ENCODE data around the gene KCNG2. TPM values are rescaled to one million over a fixed set of nuclear protein-coding genes. Genes with fewer than 3 reads are reported as not detected.

Gene KCNG2
- total and polyA plus RNA-seq, 2 of the 4 experiments (the other 2 are of a cell fraction): not detected

DNA sequence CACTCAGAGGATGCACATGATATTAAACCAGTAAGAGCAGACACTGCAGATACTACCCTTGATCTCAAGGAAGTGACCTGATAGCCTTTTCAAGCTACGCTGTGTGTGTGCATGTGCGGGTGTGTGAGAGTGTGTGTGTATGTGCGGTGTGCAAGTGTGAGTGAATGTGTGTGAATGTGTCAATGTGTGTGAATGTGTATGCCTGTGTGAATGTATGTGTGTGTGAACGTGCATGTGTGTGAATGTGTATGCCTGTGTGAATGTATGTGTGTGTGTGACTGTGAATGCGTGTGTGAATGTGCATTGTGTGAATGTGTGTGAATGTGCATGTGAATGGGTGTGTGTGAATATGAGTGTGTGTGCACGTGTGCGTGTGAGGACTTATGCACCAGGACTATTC, 53.8 kb downstream of the KCNG2 start:
- WGBS, 2 experiments (ENCODE audit: extremely low coverage in 2 of 2, insufficient read length in 1 of 2): 78% methylated on average over 7 of the region's 7 CpGs; no CpG with 5 or more reads in 1 of the 2 experiments

More for the DNA sequence above, 53.8 kb downstream of the KCNG2 start:
- H3K56ac ChIP-seq (ENCODE audit: extremely low read depth, insufficient read depth, low read length): no peak overlapping the region
- BruUV-seq (replicated peaks): no TSS peak
- H3K4me2 ChIP-seq (ENCODE audit: low read depth, low read length): no peak overlapping the region
- dilution Hi-C loops (cut with HindIII; ENCODE audit: low sequenced_read_pairs, unreplicated experiment): no loop called here
- H2AK5ac ChIP-seq (ENCODE audit: low read depth, low read length): peak overlapping the region; percentile 18; the same call in 1 of the 2 replicates
- no peaks in the 10 kb centered on the region for H4K20me1 ChIP-seq (ENCODE audit: insufficient read depth, low read length)
- no peak overlapping the region for H4K8ac ChIP-seq (ENCODE audit: low read depth in 2 of 2, low read length in 2 of 2)
- H3K36me3 ChIP-seq (ENCODE audit: control insufficient read depth, insufficient read depth, low read length): no peaks in the 10 kb centered on the region
- H3K9me1 ChIP-seq (ENCODE audit: insufficient read depth, low read length): peaks cover 11% of the 10 kb centered on the region
- no peak overlapping the region for H3K18ac ChIP-seq (ENCODE audit: low read depth, low read length)
- TF ChIP-seq BHLHE40 (IDR thresholded peaks at IDR 0.05; ENCODE audit: low read depth, low read length): no peak
- TF ChIP-seq RCOR1 (IDR thresholded peaks at IDR 0.05; ENCODE audit: insufficient replicate concordance, low read length): no peak
- no peak for TF ChIP-seq POLR2A (IDR thresholded peaks at IDR 0.05; ENCODE audit: low read depth, low read length)
- no peak for TF ChIP-seq RAD21 (IDR thresholded peaks at IDR 0.05; ENCODE audit: low read length)
- TF ChIP-seq RFX5 (IDR thresholded peaks at IDR 0.05; ENCODE audit: low read depth, low read length): no peak
- TF ChIP-seq CHD1 (IDR thresholded peaks at IDR 0.05; ENCODE audit: low read depth, low read length): no peak
- no peak for TF ChIP-seq FOS (IDR thresholded peaks at IDR 0.05; ENCODE audit: low read depth, low read length)
- no peak for TF ChIP-seq MXI1 (IDR thresholded peaks at IDR 0.05; ENCODE audit: borderline replicate concordance, low read depth, low read length)
- no peak for TF ChIP-seq NFE2L2 (IDR thresholded peaks at IDR 0.05; ENCODE audit: low read depth, low read length)
- no peak for TF ChIP-seq SMC3 (IDR thresholded peaks at IDR 0.05; ENCODE audit: low read depth, low read length)
- TF ChIP-seq, protein P1, sequence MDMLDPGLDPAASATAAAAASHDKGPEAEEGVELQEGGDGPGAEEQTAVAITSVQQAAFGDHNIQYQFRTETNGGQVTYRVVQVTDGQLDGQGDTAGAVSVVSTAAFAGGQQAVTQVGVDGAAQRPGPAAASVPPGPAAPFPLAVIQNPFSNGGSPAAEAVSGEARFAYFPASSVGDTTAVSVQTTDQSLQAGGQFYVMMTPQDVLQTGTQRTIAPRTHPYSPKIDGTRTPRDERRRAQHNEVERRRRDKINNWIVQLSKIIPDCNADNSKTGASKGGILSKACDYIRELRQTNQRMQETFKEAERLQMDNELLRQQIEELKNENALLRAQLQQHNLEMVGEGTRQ (IDR thresholded peaks at IDR 0.05; ENCODE audit: low read depth, low read length): no peak
- TF ChIP-seq, protein P2, sequence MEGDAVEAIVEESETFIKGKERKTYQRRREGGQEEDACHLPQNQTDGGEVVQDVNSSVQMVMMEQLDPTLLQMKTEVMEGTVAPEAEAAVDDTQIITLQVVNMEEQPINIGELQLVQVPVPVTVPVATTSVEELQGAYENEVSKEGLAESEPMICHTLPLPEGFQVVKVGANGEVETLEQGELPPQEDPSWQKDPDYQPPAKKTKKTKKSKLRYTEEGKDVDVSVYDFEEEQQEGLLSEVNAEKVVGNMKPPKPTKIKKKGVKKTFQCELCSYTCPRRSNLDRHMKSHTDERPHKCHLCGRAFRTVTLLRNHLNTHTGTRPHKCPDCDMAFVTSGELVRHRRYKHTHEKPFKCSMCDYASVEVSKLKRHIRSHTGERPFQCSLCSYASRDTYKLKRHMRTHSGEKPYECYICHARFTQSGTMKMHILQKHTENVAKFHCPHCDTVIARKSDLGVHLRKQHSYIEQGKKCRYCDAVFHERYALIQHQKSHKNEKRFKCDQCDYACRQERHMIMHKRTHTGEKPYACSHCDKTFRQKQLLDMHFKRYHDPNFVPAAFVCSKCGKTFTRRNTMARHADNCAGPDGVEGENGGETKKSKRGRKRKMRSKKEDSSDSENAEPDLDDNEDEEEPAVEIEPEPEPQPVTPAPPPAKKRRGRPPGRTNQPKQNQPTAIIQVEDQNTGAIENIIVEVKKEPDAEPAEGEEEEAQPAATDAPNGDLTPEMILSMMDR (conservative IDR thresholded peaks at IDR 0.05; ENCODE audit: low read depth, low read length): no peak
- no peak for TF ChIP-seq MAFK (IDR thresholded peaks at IDR 0.05; ENCODE audit: low read depth, low read length)
- no peak for TF ChIP-seq MAZ (IDR thresholded peaks at IDR 0.05; ENCODE audit: borderline replicate concordance, low read depth, low read length)
- TF ChIP-seq, protein P3, sequence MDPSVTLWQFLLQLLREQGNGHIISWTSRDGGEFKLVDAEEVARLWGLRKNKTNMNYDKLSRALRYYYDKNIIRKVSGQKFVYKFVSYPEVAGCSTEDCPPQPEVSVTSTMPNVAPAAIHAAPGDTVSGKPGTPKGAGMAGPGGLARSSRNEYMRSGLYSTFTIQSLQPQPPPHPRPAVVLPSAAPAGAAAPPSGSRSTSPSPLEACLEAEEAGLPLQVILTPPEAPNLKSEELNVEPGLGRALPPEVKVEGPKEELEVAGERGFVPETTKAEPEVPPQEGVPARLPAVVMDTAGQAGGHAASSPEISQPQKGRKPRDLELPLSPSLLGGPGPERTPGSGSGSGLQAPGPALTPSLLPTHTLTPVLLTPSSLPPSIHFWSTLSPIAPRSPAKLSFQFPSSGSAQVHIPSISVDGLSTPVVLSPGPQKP (IDR thresholded peaks at IDR 0.05; ENCODE audit: borderline replicate concordance, low read depth, low read length): no peak
- no peak for TF ChIP-seq CEBPB (IDR thresholded peaks at IDR 0.05; ENCODE audit: low read depth, low read length)
- no peak overlapping the region for H3K14ac ChIP-seq (replicated peaks; ENCODE audit: low read depth, low read length)
- intact Hi-C loops (cut with micrococcal nuclease): no loop called here
- H3K27ac ChIP-seq (ENCODE audit: insufficient read depth, low read length): no peak overlapping the region
- ChIA-PET POLR2A (ENCODE audit: unreplicated experiment) (no interaction called here), CTCF (no interaction called here)
- H2AK9ac ChIP-seq (replicated peaks; ENCODE audit: low read depth, low read length, poor library complexity): no peak overlapping the region
- peak overlapping the region; percentile 15 for H2BK5ac ChIP-seq (ENCODE audit: low read depth, low read length, poor library complexity, severe bottlenecking)
- H4K5ac ChIP-seq (ENCODE audit: low read depth, low read length): no peak overlapping the region
- peak overlapping the region; percentile 61 for H2AFZ ChIP-seq (replicated peaks; ENCODE audit: low read length, poor library complexity)
- DNase-seq (no peak), ATAC-seq (ENCODE audit: low read depth) (no peak)
- in situ Hi-C loops (cut with MboI; ENCODE audit: low sequenced_read_pairs): no loop called here
- H3K4me3 ChIP-seq (ENCODE audit: insufficient read depth, low read depth, low read length): no peak overlapping the region
- H3K9me3 ChIP-seq (ENCODE audit: control insufficient read depth, insufficient read depth, low read length): no peaks in the 10 kb centered on the region
- no peak overlapping the region for H3K9ac ChIP-seq (ENCODE audit: low read depth, low read length)
- no peak overlapping the region for H3K4ac ChIP-seq (ENCODE audit: low read depth, low read length)
- H4K91ac ChIP-seq (ENCODE audit: insufficient read depth, low read depth, low read length): no peak overlapping the region
- no peaks in the 10 kb centered on the region for H3K79me1 ChIP-seq (ENCODE audit: low read depth in 1 of 2, low read length in 2 of 2)
- peaks cover 10% of the 10 kb centered on the region for H3K4me1 ChIP-seq (ENCODE audit: control insufficient read depth, insufficient read depth, low read length)
- no peak overlapping the region for H3K23ac ChIP-seq (ENCODE audit: low read depth, low read length)
- H3K27me3 ChIP-seq (ENCODE audit: control insufficient read depth, insufficient read depth, low read length): no peaks in the 10 kb centered on the region
- no peak overlapping the region for H2BK20ac ChIP-seq (ENCODE audit: low read depth, low read length)
- no peak overlapping the region for H2BK15ac ChIP-seq (ENCODE audit: low read depth, low read length)
- H2BK120ac ChIP-seq (ENCODE audit: low read depth, low read length): no peak overlapping the region

Data from IMR-90 (cell line).